Stimulated activated CD8-positive, alpha-beta memory T cell treated with anti-CD3 and anti-CD28 coated beads, Interleukin-12 subunit alpha, Interleukin-12 subunit beta, amount 100 ng/mL, for 24 hours (primary cell): Measurements from ENCODE around the gene L3MBTL3.
"Not testable (repeated sequence)": the region's sequence is repeated elsewhere in the genome, so short reads cannot be mapped to it uniquely, and the experiment has no call there.

Experiments used
- DNase-seq: peaks from one replicate; pipeline ENCODE4 v3.0.0-alpha.2; 2020; ENCODE audit errors: extremely low read depth

Gene L3MBTL3

GRCh38 chr6:130076512-130076911, 58.1 kb downstream of the L3MBTL3 start:
- no peak for DNase-seq

- no peak for DNase-seq
Observed at GRCh38 chr6:130090796-130091195, 72.4 kb downstream of the L3MBTL3 start.

GRCh38 chr6:130093546-130093945, 75.2 kb downstream of the L3MBTL3 start:
- no peak for DNase-seq

GRCh38 chr6:130098317-130098716, 79.9 kb downstream of the L3MBTL3 start:
- DNase-seq, result no peak

- no peak for DNase-seq
Observed at GRCh38 chr6:130099119-130099518, 80.7 kb downstream of the L3MBTL3 start.

- no peak for DNase-seq
Observed at GRCh38 chr6:130105996-130106704, 87.8 kb downstream of the L3MBTL3 start.

- no peak for DNase-seq
Observed at GRCh38 chr6:130107710-130108109, 89.3 kb downstream of the L3MBTL3 start.

GRCh38 chr6:130111031-130111430, 92.7 kb downstream of the L3MBTL3 start:
- no peak for DNase-seq

- DNase-seq, result no peak
Observed at GRCh38 chr6:130113201-130113710, 94.9 kb downstream of the L3MBTL3 start.

- DNase-seq, result no peak
Observed at GRCh38 chr6:130115036-130115435, 96.7 kb downstream of the L3MBTL3 start.

GRCh38 chr6:130116273-130116672, 97.9 kb downstream of the L3MBTL3 start:
- no peak for DNase-seq

GRCh38 chr6:130117187-130117701, 98.9 kb downstream of the L3MBTL3 start:
- not testable (repeated sequence) for DNase-seq

- DNase-seq, result no peak
Observed at GRCh38 chr6:130118236-130118635, 99.9 kb downstream of the L3MBTL3 start.

- DNase-seq, result no peak
Observed at GRCh38 chr6:130119211-130119610, 100.8 kb downstream of the L3MBTL3 start.

- no peak for DNase-seq
Observed at GRCh38 chr6:130120731-130121130, 102.3 kb downstream of the L3MBTL3 start.

GRCh38 chr6:130122243-130122642, 103.9 kb downstream of the L3MBTL3 start:
- DNase-seq, result no peak

- DNase-seq, result no peak
Observed at GRCh38 chr6:130127195-130127594, 108.8 kb downstream of the L3MBTL3 start.

- DNase-seq, result no peak
Observed at GRCh38 chr6:130128326-130128725, 109.9 kb downstream of the L3MBTL3 start.

- no peak for DNase-seq
Observed at GRCh38 chr6:130129762-130130246, 111.4 kb downstream of the L3MBTL3 start.

- DNase-seq, result peak; percentile 10
Observed at GRCh38 chr6:130132286-130132701, 113.9 kb downstream of the L3MBTL3 start.

- no peak for DNase-seq
Observed at GRCh38 chr6:130134582-130134981, 116.2 kb downstream of the L3MBTL3 start.

- no peak for DNase-seq
Observed at GRCh38 chr6:130136798-130137197, 118.4 kb downstream of the L3MBTL3 start.
